HEK293 (cell line): Measurements from ENCODE around the gene ZNF577.

Experiments used
- CTCF ChIA-PET: fragments of 350-600 bp; formaldehyde crosslinking; extraction: SDS; loops from one replicate; lab custom pipeline; 2021; ENCODE audit warnings: antibody characterized with exemption; lab: Yijun Ruan, JAX
- POLR2A ChIA-PET: fragments of 300-600 bp; formaldehyde crosslinking; extraction: SDS; loops from one replicate; lab custom pipeline; 2020; ENCODE audit warnings: antibody characterized with exemption, inconsistent platforms; lab: Yijun Ruan, JAX
- H3K27ac ChIP-seq: fragments of 200-500 bp; sonication (Bioruptor generic); 2 replicates; pipeline ENCODE4 v1.5.1; 2014; ENCODE audit warnings: low read depth, low read length, control low read depth, inconsistent platforms; ENCODE audit errors: extremely low read depth
- H3K36me3 ChIP-seq, 2 experiments: fragments of 200-500 bp in 1 of 2; sonication (Bioruptor generic) in 1 of 2; 1 replicate in 1 of 2; 2 replicates in 1 of 2; pipeline ENCODE4 v1.5.1; 2014 to 2017; ENCODE audit warnings: inconsistent platforms in 2 of 2, low read length in 2 of 2; ENCODE audit not compliant: control insufficient read depth in 2 of 2, insufficient read depth in 1 of 2
- H3K4me1 ChIP-seq: fragments of 200-500 bp; sonication (Bioruptor generic); 2 replicates; pipeline ENCODE4 v1.5.1; 2014; ENCODE audit warnings: mild to moderate bottlenecking, low read length, inconsistent platforms; ENCODE audit not compliant: control insufficient read depth, insufficient read depth
- H3K4me3 ChIP-seq: 2 replicates; pipeline ENCODE4 v1.5.1; 2011; ENCODE audit warnings: low read depth, mild to moderate bottlenecking, control low read depth, low read length, moderate library complexity
- H3K9me3 ChIP-seq: fragments of 200-500 bp; sonication (Bioruptor generic); 2 replicates; pipeline ENCODE4 v1.5.1; 2014; ENCODE audit warnings: low read depth, low read length, inconsistent platforms; ENCODE audit not compliant: control insufficient read depth, insufficient read depth
- KLF17 ChIP-seq: fragments of 450-650 bp; formaldehyde crosslinking; IDR thresholded peaks from 2 replicates; pipeline ENCODE4 v1.5.1; 2016; ENCODE audit warnings: missing biosample characterization, missing genetic modification characterization
- PRDM4 ChIP-seq: fragments of 450-650 bp; formaldehyde crosslinking; IDR thresholded peaks from 2 replicates; pipeline ENCODE4 v1.5.1; 2017; ENCODE audit warnings: missing biosample characterization, missing genetic modification characterization
- SETDB1 ChIP-seq: IDR thresholded peaks from one replicate; pipeline ENCODE4 v1.6.1; 2017; ENCODE audit warnings: mild to moderate bottlenecking, low read length, moderate library complexity, mixed read lengths; ENCODE audit not compliant: insufficient read length
- SP2 ChIP-seq: fragments of 450-650 bp; formaldehyde crosslinking; IDR thresholded peaks from 2 replicates; pipeline ENCODE4 v1.5.1; 2016; ENCODE audit warnings: missing biosample characterization, missing genetic modification characterization
- ZBTB48 ChIP-seq: fragments of 450-650 bp; formaldehyde crosslinking; IDR thresholded peaks from 2 replicates; pipeline ENCODE4 v1.5.1; 2016; ENCODE audit warnings: missing biosample characterization, missing genetic modification characterization
- ZNF2 ChIP-seq: fragments of 450-650 bp; formaldehyde crosslinking; IDR thresholded peaks from 2 replicates; pipeline ENCODE4 v1.5.1; 2016; ENCODE audit warnings: missing biosample characterization, missing genetic modification characterization
- ZNF223 ChIP-seq: fragments of 450-650 bp; formaldehyde crosslinking; IDR thresholded peaks from 2 replicates; pipeline ENCODE4 v1.5.1; 2016; ENCODE audit warnings: missing biosample characterization, missing genetic modification characterization
- ZNF24 ChIP-seq: fragments of 450-650 bp; formaldehyde crosslinking; IDR thresholded peaks from 2 replicates; pipeline ENCODE4 v1.5.1; 2016; ENCODE audit warnings: missing biosample characterization, missing genetic modification characterization
- ZNF391 ChIP-seq: fragments of 450-650 bp; formaldehyde crosslinking; IDR thresholded peaks from 2 replicates; pipeline ENCODE4 v1.5.1; 2016; ENCODE audit warnings: low read depth, missing biosample characterization, missing genetic modification characterization, borderline replicate concordance
- ZNF426 ChIP-seq: fragments of 450-650 bp; formaldehyde crosslinking; IDR thresholded peaks from 2 replicates; pipeline ENCODE4 v1.5.1; 2017; ENCODE audit warnings: missing biosample characterization, missing genetic modification characterization, mild to moderate bottlenecking, inconsistent platforms, moderate library complexity
- ZNF513 ChIP-seq: fragments of 450-650 bp; IDR thresholded peaks from 2 replicates; pipeline ENCODE4 v1.5.1; 2018; ENCODE audit warnings: missing biosample characterization, missing genetic modification characterization
- ZNF555 ChIP-seq: fragments of 450-650 bp; formaldehyde crosslinking; conservative IDR thresholded peaks from 2 replicates; pipeline ENCODE4 v1.5.1; 2017; ENCODE audit warnings: missing biosample characterization, mild to moderate bottlenecking, missing genetic modification characterization, inconsistent platforms
- ZNF624 ChIP-seq: fragments of 450-650 bp; formaldehyde crosslinking; IDR thresholded peaks from 2 replicates; pipeline ENCODE4 v1.5.1; 2017; ENCODE audit warnings: missing biosample characterization, missing genetic modification characterization
- ZNF658 ChIP-seq: fragments of 450-650 bp; formaldehyde crosslinking; IDR thresholded peaks from 2 replicates; pipeline ENCODE4; 2016; ENCODE audit warnings: missing biosample characterization, missing genetic modification characterization
- ZNF792 ChIP-seq: fragments of 450-650 bp; formaldehyde crosslinking; IDR thresholded peaks from 2 replicates; pipeline ENCODE4 v1.5.1; 2016; ENCODE audit warnings: missing biosample characterization, missing genetic modification characterization

The ZNF577 gene

GRCh38 chr19:51821921-51822320 lies 65.8 kb downstream of the ZNF577 start:
- no peak overlapping the region for H3K27ac ChIP-seq
- H3K9me3 ChIP-seq = no peaks in the 10 kb centered on the region; the same call in 1 of the 2 replicates
- POLR2A ChIA-PET = no interaction called here
- H3K4me3 ChIP-seq = no peak overlapping the region
- no peak for TF ChIP-seq ZNF658 (tag by site-specific recombination)
- TF ChIP-seq ZNF555 = no peak
- no peak for TF ChIP-seq ZNF624 (tag by site-specific recombination)
- no peak for TF ChIP-seq ZBTB48
- no peak for TF ChIP-seq ZNF426
- TF ChIP-seq ZNF513 = no peak
- TF ChIP-seq ZNF792 (tag by site-specific recombination) = no peak
- no peak for TF ChIP-seq ZNF223
- no peaks in the 10 kb centered on the region for H3K4me1 ChIP-seq
- CTCF ChIA-PET = interaction anchor here (0.5 to 1.1 kb wide), 4 partner anchors 13 to 1765 kb away, joined by 3 to 6 read pairs (median 3); no protein-coding TSS in a partner anchor
- no peaks in the 10 kb centered on the region for H3K36me3 ChIP-seq

GRCh38 chr19:51821456-51821855 lies 66.3 kb downstream of the ZNF577 start:
- CTCF ChIA-PET = no interaction called here
- POLR2A ChIA-PET = no interaction called here
- no peak overlapping the region for H3K27ac ChIP-seq
- H3K4me1 ChIP-seq = no peaks in the 10 kb centered on the region
- no peaks in the 10 kb centered on the region for H3K36me3 ChIP-seq
- TF ChIP-seq KLF17 (tag by site-specific recombination) (no peak), ZNF24 (tag by site-specific recombination) (no peak), SETDB1 (no peak), ZNF2 (tag by site-specific recombination) (no peak), SP2 (no peak), PRDM4 (tag by site-specific recombination) (no peak), ZNF391 (tag by site-specific recombination) (no peak)
- H3K4me3 ChIP-seq = no peak overlapping the region
- H3K9me3 ChIP-seq = no peaks in the 10 kb centered on the region; the same call in 1 of the 2 replicates
